K562 (cell line): ENCODE measurements around the gene PRR14. TPM values are rescaled to one million over a fixed set of nuclear protein-coding genes. Genes with fewer than 3 reads are reported as not detected.

Experiments used
- ATAC-seq: fragments of 200-7000 bp; cut with Tn5 transposase; 3 replicates; pipeline ENCODE4 v1.9.1; 2020; ENCODE audit warnings: moderate library complexity
- BruUV-seq: library from RNA; stranded (reverse); fragments of 400-500 nt; replicated peaks from 2 replicates; lab custom pipeline; 2021; lab: Mats Ljungman, UMichigan
- CTCF ChIA-PET: fragments of 300-600 bp; formaldehyde crosslinking; extraction: SDS; loops from one replicate; lab custom pipeline; 2021; ENCODE audit warnings: low intra/inter-chr PET ratio; lab: Yijun Ruan, JAX
- POLR2A ChIA-PET: fragments of 300-600, 350-650 bp; sonication (Branson Sonifier 250); formaldehyde crosslinking; extraction: SDS; loops from one replicate; lab custom pipeline; 2021; ENCODE audit warnings: antibody characterized with exemption, inconsistent platforms; lab: Yijun Ruan, JAX
- DNase-seq, 4 experiments: peaks; one replicate each; pipeline versions ENCODE4 v3.0.0 to v3.0.0-alpha.2; 2011 to 2018; ENCODE audit warnings: low spot score in 3 of 4, mixed read lengths in 3 of 4; ENCODE audit errors: extremely low read depth in 1 of 4
- FAIRE-seq: peaks from 2 replicates; lab custom pipeline; 2011; peaks lifted over from hg19 to GRCh38; lab: Jason Lieb, UNC
- H2AFZ ChIP-seq: 2 replicates; pipeline ENCODE4 v1.6.0; 2011; ENCODE audit warnings: low read depth, low read length, control low read depth, inconsistent platforms
- H3K27ac ChIP-seq: fragments of 200-600 bp; 3 replicates; pipeline ENCODE4 v1.8.0; 2011; ENCODE audit warnings: low read depth, mild to moderate bottlenecking, control low read depth, inconsistent platforms, low read length, moderate library complexity, mixed read lengths; ENCODE audit errors: extremely low read depth
- H3K27me3 ChIP-seq, 2 experiments: fragments of 300-600 bp in 1 of 2; 2 replicates in 1 of 2; 3 replicates in 1 of 2; pipeline versions ENCODE4 v1.6.0 to v1.8.0; 2011; ENCODE audit warnings: inconsistent platforms in 2 of 2, low read length in 2 of 2, mild to moderate bottlenecking in 1 of 2, mixed read lengths in 1 of 2, moderate library complexity in 1 of 2; ENCODE audit not compliant: control insufficient read depth in 2 of 2, insufficient read depth in 2 of 2
- H3K36me3 ChIP-seq: fragments of 300-600 bp; 3 replicates; pipeline ENCODE4 v1.8.0; 2011; ENCODE audit warnings: mild to moderate bottlenecking, low read length, inconsistent platforms; ENCODE audit not compliant: control insufficient read depth, insufficient read depth
- H3K4me1 ChIP-seq, 2 experiments: fragments of 200-600 bp in 1 of 2; replicated peaks in 1 of 2; 2 replicates in 1 of 2; 3 replicates in 1 of 2; pipeline versions ENCODE4 v1.5.1 to v1.8.0; 2011; ENCODE audit warnings: inconsistent platforms in 2 of 2, low read length in 2 of 2, mild to moderate bottlenecking in 1 of 2, mixed read lengths in 1 of 2, moderate library complexity in 1 of 2; ENCODE audit not compliant: control insufficient read depth in 2 of 2, insufficient read depth in 2 of 2
- H3K4me2 ChIP-seq: 2 replicates; pipeline ENCODE4 v1.6.1; 2011; ENCODE audit warnings: low read length, control low read depth, inconsistent platforms, mixed read lengths; ENCODE audit not compliant: insufficient read depth
- H3K4me3 ChIP-seq: fragments of 200-600 bp; sonication (generic), shearing (Covaris generic); 2 replicates; pipeline ENCODE4 v1.5.1; 2016; ENCODE audit warnings: control low read depth, inconsistent platforms
- H3K79me2 ChIP-seq: fragments of 200-600 bp; 3 replicates; pipeline ENCODE4 v1.8.0; 2011; ENCODE audit warnings: low read length, inconsistent platforms; ENCODE audit not compliant: control insufficient read depth, insufficient read depth
- H3K9ac ChIP-seq, 2 experiments: 2 replicates each; pipeline versions ENCODE4 v1.6.0 to v1.6.1; 2011; ENCODE audit warnings: low read depth in 2 of 2, low read length in 2 of 2, control low read depth in 1 of 2, inconsistent platforms in 1 of 2, mild to moderate bottlenecking in 1 of 2, mixed read lengths in 1 of 2; ENCODE audit not compliant: insufficient read depth in 1 of 2
- H3K9me1 ChIP-seq: one replicate; pipeline ENCODE4 v1.6.0; 2011; ENCODE audit warnings: inconsistent platforms, mild to moderate bottlenecking, low read length, moderate library complexity; ENCODE audit not compliant: control insufficient read depth, insufficient read depth
- H3K9me3 ChIP-seq: replicated peaks from 2 replicates; pipeline ENCODE4 v1.5.1; 2011; ENCODE audit warnings: low read depth, low read length, inconsistent platforms; ENCODE audit not compliant: control insufficient read depth, insufficient read depth
- H4K20me1 ChIP-seq: replicated peaks from 2 replicates; pipeline ENCODE4 v1.6.1; 2011; ENCODE audit warnings: low read length, inconsistent platforms, mixed read lengths; ENCODE audit not compliant: control insufficient read depth, insufficient read depth
- BDP1 ChIP-seq: IDR thresholded peaks from 3 replicates; pipeline ENCODE4 v1.6.1; 2011; ENCODE audit not compliant: insufficient read length, insufficient read depth
- NR2F6 ChIP-seq: fragments of 450-650 bp; formaldehyde crosslinking; IDR thresholded peaks from 2 replicates; pipeline ENCODE4 v1.4.0; 2020; ENCODE audit warnings: mild to moderate bottlenecking
- NR4A1 ChIP-seq, 2 experiments: fragments of 250-450 bp in 1 of 2; fragments of 450-650 bp in 1 of 2; sonication (Bioruptor Pico) in 1 of 2; IDR thresholded peaks; 2 replicates each; pipeline versions ENCODE4 v1.4.0 to v1.6.1; 2016 to 2020; ENCODE audit warnings: mild to moderate bottlenecking in 2 of 2, missing compliant biosample characterization in 1 of 2, missing genetic modification characterization in 1 of 2, moderate library complexity in 1 of 2
- RBM15 ChIP-seq: fragments of 200-400 bp; formaldehyde crosslinking; IDR thresholded peaks from 2 replicates; pipeline ENCODE4 v1.6.1; 2018; ENCODE audit warnings: mild to moderate bottlenecking, low read length, moderate library complexity; ENCODE audit not compliant: insufficient read depth
- SOX6 ChIP-seq: fragments of 450-650 bp; IDR thresholded peaks from 2 replicates; pipeline ENCODE4 v1.6.1; 2014; ENCODE audit warnings: mild to moderate bottlenecking
- ZNF561 ChIP-seq: fragments of 450-650 bp; formaldehyde crosslinking; conservative IDR thresholded peaks from 2 replicates; pipeline ENCODE4 v1.4.0; 2020; ENCODE audit warnings: mild to moderate bottlenecking, moderate library complexity
- ZNF79 ChIP-seq: fragments of 250-450 bp; sonication (Bioruptor Pico); IDR thresholded peaks from 2 replicates; pipeline ENCODE4 v1.4.0; 2020; ENCODE audit warnings: low read depth, mild to moderate bottlenecking, moderate library complexity
- WGBS: fragments of 100-300 bp; shearing (Covaris generic); methylation state at CpG from one replicate; pipeline ENCODE4 v1.1.6; 2016; ENCODE audit warnings: low coverage, mixed read lengths; ENCODE audit not compliant: insufficient coverage; ENCODE audit errors: missing lambda C conversion rate; 5-methylcytosine and 5-hydroxymethylcytosine counted together
- in situ Hi-C: fragments of 300-500 bp; cut with MboI; formaldehyde crosslinking; loops from 4 replicates; pipeline ENCODE4 v1.15.0; 2018; ENCODE audit warnings: inconsistent platforms, mixed read lengths
- intact Hi-C: fragments of 100-400 bp; cut with micrococcal nuclease; formaldehyde crosslinking; loops from 2 replicates; pipeline ENCODE4 v1.14.2; 2022
- polyA plus RNA-seq, 8 experiments: library from polyadenylated mRNA; depleted of rRNA in 4 of 8; stranded (reverse) in 5 of 8; unstranded in 3 of 8; fragments of >200 nt; fragmentation: Nextera tagmentation in 2 of 8; fragmentation: Illumina TruSeq in 1 of 8; extraction: Ambion mirVana in 2 of 8; extraction: Trizol in 1 of 8; gene quantifications; 2 replicates each; pipeline versions ENCODE4 v1.2.1 to v1.2.3, GENCODE V29; 2011 to 2014; ENCODE audit warnings: inconsistent platforms in 1 of 8, missing spikeins in 1 of 8
- total RNA-seq, 7 experiments: library from RNA; depleted of rRNA in 6 of 7; stranded (reverse); fragments of >200 nt in 6 of 7; fragmentation: Illumina TruSeq in 2 of 7; extraction: Trizol in 2 of 7; gene quantifications; 2 replicates each; pipeline versions ENCODE4 v1.2.1 to v1.2.3, GENCODE V29; 2011 to 2021; ENCODE audit warnings: low replicate concordance in 1 of 7

The PRR14 gene
- total and polyA plus RNA-seq, 9 of the 15 experiments (the other 6 are each of a cell fraction or from before 2014, with no cell fraction given): 2.2 to 63.1 (median 11.5) TPM

- intact Hi-C loops (no loop called here), in situ Hi-C loops (loop anchor here (25.0 kb wide), 2 partner anchors 421 to 1171 kb away; partner anchors contain the start of genes BOLA2, SLX1B and SULT1A4)
- DNase-seq (no peak), FAIRE-seq (no peak), ATAC-seq (no peak)
- Histone ChIP-seq H3K9ac (peak overlapping the region; percentile 92 to 94), H3K9me3 (no peaks in the 10 kb centered on the region), H3K27ac (peak overlapping the region; percentile 93), H3K4me1 (peaks cover 1 to 18% of the 10 kb centered on the region in 2 experiments; a peak in 3 of 5 replicates), H3K36me3 (no peaks in the 10 kb centered on the region), H3K27me3 (no peaks in the 10 kb centered on the region), H2AFZ (peak overlapping the region; percentile 89), H3K79me2 (peaks cover 24% of the 10 kb centered on the region), H3K4me2 (peak overlapping the region; percentile 91), H4K20me1 (no peaks in the 10 kb centered on the region), H3K9me1 (no peaks in the 10 kb centered on the region), H3K4me3 (peak overlapping the region; percentile 65)
- CTCF ChIA-PET: no interaction called here
- TSS peak; percentile 83 for BruUV-seq
- 38% methylated on average over 17 of the region's 17 CpGs for WGBS
- POLR2A ChIA-PET: interaction anchor here (0.6 to 1.4 kb wide), 3 partner anchors 23 to 496 kb away, joined by 3 read pairs; partner anchors contain the start of genes DCTPP1 and ZNF689
- TF ChIP-seq ZNF561 (no peak), SOX6 (0 out of 2 replicates have a peak, but pooled peaks have one; percentile 3), RBM15 (no peak), NR4A1 (CRISPR knock-in tag; IDR thresholded peaks at IDR 0.05) (no peak), NR4A1 (tag; IDR thresholded peaks at IDR 0.05) (no peak), ZNF79 (no peak), NR2F6 (CRISPR knock-in tag) (no peak), BDP1 (no peak)
Measured at GRCh38 chr16:30633526-30633925, 17.2 kb upstream of the PRR14 start.
